Pancreas (tissue), 10 donors: ENCODE data around the gene UBE2E2. TPM values are rescaled to one million over a fixed set of nuclear protein-coding genes. Genes with fewer than 3 reads are reported as not detected.

Source experiments
- ATAC-seq, 4 donors: fragments of 200-7000 bp; cut with Tn5 transposase; one replicate each; pipeline versions ENCODE4 v1.8.0 to v1.9.1; 2020; ENCODE audit warnings: mild to moderate bottlenecking in 4 of 4, moderate library complexity in 4 of 4
- DNase-seq, 6 donors: peaks; one replicate each; pipeline ENCODE4 v3.0.0-alpha.2; 2020
- FAIRE-seq: peaks from 2 replicates; lab custom pipeline; 2012; peaks lifted over from hg19 to GRCh38; lab: Jason Lieb, UNC
- H3K27ac ChIP-seq, 4 donors: fragments of 200-600 bp; sonication (generic); 1 replicate in 3 of 4; 2 replicates in 1 of 4; pipeline versions ENCODE4 v1.5.0 to v1.8.0; 2020
- H3K27me3 ChIP-seq, 4 donors: fragments of 200-600 bp; one replicate each; pipeline ENCODE4 v1.8.0; 2021
- H3K36me3 ChIP-seq, 3 donors: fragments of 200-600 bp; sonication (generic) in 1 of 3; one replicate each; pipeline versions ENCODE4 v1.5.0 to v1.8.0; 2020 to 2021
- H3K4me1 ChIP-seq, 3 donors: fragments of 200-600 bp; one replicate each; pipeline ENCODE4 v1.8.0; 2021
- H3K4me3 ChIP-seq, 4 donors: fragments of 200-600 bp; sonication (generic) in 2 of 4; one replicate each; pipeline versions ENCODE4 v1.5.0 to v1.8.0; 2020 to 2021
- H3K9me3 ChIP-seq, 4 donors: fragments of 200-600 bp; one replicate each; pipeline ENCODE4 v1.8.0; 2021
- CTCF ChIP-seq, 4 donors: fragments of 200-600 bp; sonication (generic) in 3 of 4; IDR thresholded peaks; one replicate each; pipeline versions ENCODE4 v1.5.0 to v1.8.0; 2021; ENCODE audit warnings: antibody characterized with exemption in 4 of 4
- WGBS, 2 donors: extraction: QIAGEN DNeasy Blood & Tissue Kit; methylation state at CpG; one replicate each; pipeline ENCODE4 v1.1.7; 2013; 5-methylcytosine and 5-hydroxymethylcytosine counted together
- intact Hi-C, 3 donors: fragments of 100-400 bp; cut with DNase I; formaldehyde crosslinking; loops; one replicate each; pipeline versions ENCODE4 v1.11.1 to v1.14.2; 2022
- polyA plus RNA-seq, 2 donors: library from polyadenylated mRNA; stranded (reverse); fragments of 200-250 nt; gene quantifications; one replicate each; pipeline ENCODE4 v1.2.3, GENCODE V29; 2013
- total RNA-seq, 6 donors: library from RNA; stranded (reverse); fragmentation: NEBNext Ultra II Directional in 4 of 6; extraction: Animal tissue kit (Norgen Biotek cat#: 25700) in 4 of 6; gene quantifications; one replicate each; pipeline versions ENCODE4 v1.2.1 to v1.2.4, GENCODE V29; 2021 to 2023
- donor health status: healthy with polysubstance abuse.
- donor health status: DM: no; HTN: no; CAD: no; lungs with moderate emphysema.
- donor health status: DM: no; HTN: no; CAD: no.
- donor health status: control.
- donor health status: control.
- donor health status: Bipolar disorder and iron deficiency.
- donor health status: DM: yes; HTN: yes; CAD: no.
- donor health status: DM: no; HTN: no; CAD: no.
- donor health status: DM: no; HTN: no; CAD: no.
- donor health status: DM: yes; HTN: yes; CAD: no.

UBE2E2 gene
- total and polyA plus RNA-seq, 8 donors = 3.3 to 11.6 (median 5.8) TPM

- intact Hi-C loops = no loop called here
- Histone ChIP-seq H3K27me3 (no peaks in the 10 kb centered on the region), H3K36me3 (no peaks in the 10 kb centered on the region), H3K4me3 (no peak overlapping the region), H3K27ac (no peak overlapping the region), H3K9me3 (no peaks in the 10 kb centered on the region), H3K4me1 (no peaks in the 10 kb centered on the region)
- no peak for TF ChIP-seq CTCF (IDR thresholded peaks at IDR 0.05)
- ATAC-seq = no peak
- WGBS, 2 donors = 76 to 84% methylated on average over 5 of the region's 5 CpGs
- DNase-seq = no peak
- FAIRE-seq = no peak
Measured at GRCh38 chr3:23565041-23565775, 362.1 kb downstream of the UBE2E2 start.

GRCh38 chr3:23566499-23566898 lies 363.4 kb downstream of the UBE2E2 start:
- no peak for TF ChIP-seq CTCF (IDR thresholded peaks at IDR 0.05)
- no peak for DNase-seq
- no peak overlapping the region for H3K4me3 ChIP-seq
- no peaks in the 10 kb centered on the region for H3K4me1 ChIP-seq
- no peaks in the 10 kb centered on the region for H3K27me3 ChIP-seq
- H3K9me3 ChIP-seq = no peaks in the 10 kb centered on the region
- FAIRE-seq = no peak
- WGBS, 2 donors = 81 to 83% methylated on average over 2 of the region's 2 CpGs
- H3K27ac ChIP-seq = no peak overlapping the region
- intact Hi-C loops = no loop called here
- no peak for ATAC-seq
- no peaks in the 10 kb centered on the region for H3K36me3 ChIP-seq

- 58 to 69% methylated on average over 3 of the region's 3 CpGs for WGBS, 2 donors
- TF ChIP-seq CTCF (IDR thresholded peaks at IDR 0.05) = no peak
- DNase-seq (no peak), ATAC-seq (peak in 2 of 4 donors; percentile 22 to 62), FAIRE-seq (no peak)
- Histone ChIP-seq H3K27ac (no peak overlapping the region), H3K4me1 (no peaks in the 10 kb centered on the region), H3K36me3 (no peaks in the 10 kb centered on the region), H3K4me3 (no peak overlapping the region), H3K27me3 (no peaks in the 10 kb centered on the region), H3K9me3 (no peaks in the 10 kb centered on the region)
- intact Hi-C loops = no loop called here
Measured at GRCh38 chr3:23567917-23568316, 364.8 kb downstream of the UBE2E2 start.

- no peaks in the 10 kb centered on the region for H3K9me3 ChIP-seq
- 94 to 96% methylated on average over 3 of the region's 3 CpGs for WGBS, 2 donors
Measured at GRCh38 chr3:23573827-23574226, 370.7 kb downstream of the UBE2E2 start.

More at GRCh38 chr3:23573827-23574226, 370.7 kb downstream of the UBE2E2 start:
- FAIRE-seq (no peak), DNase-seq (no peak), ATAC-seq (no peak)
- Histone ChIP-seq H3K4me3 (no peak overlapping the region), H3K27ac (no peak overlapping the region), H3K27me3 (no peaks in the 10 kb centered on the region), H3K36me3 (no peaks in the 10 kb centered on the region), H3K4me1 (no peaks in the 10 kb centered on the region)
- intact Hi-C loops = no loop called here
- no peak for TF ChIP-seq CTCF (IDR thresholded peaks at IDR 0.05)
